KMS-11 (cell line): ENCODE measurements around the gene METTL22.

ENCODE experiments used
- H2AFZ ChIP-seq: fragments of 200-600 bp; sonication (generic); 2 replicates; pipeline ENCODE4 v1.6.1; 2016; ENCODE audit warnings: antibody characterized with exemption, mixed run types, low read depth
- H3K27ac ChIP-seq: fragments of 200-600 bp; sonication (generic); 2 replicates; pipeline ENCODE4 v1.6.1; 2016; ENCODE audit warnings: mild to moderate bottlenecking, mixed run types
- H3K27me3 ChIP-seq: fragments of 200-600 bp; sonication (generic); 2 replicates; pipeline ENCODE4 v1.6.1; 2017; ENCODE audit warnings: mild to moderate bottlenecking, low read depth, mixed run types, moderate library complexity; ENCODE audit not compliant: insufficient read depth
- H3K36me3 ChIP-seq: fragments of 200-600 bp; sonication (generic); 2 replicates; pipeline ENCODE4 v1.6.1; 2017; ENCODE audit warnings: mild to moderate bottlenecking, mixed run types; ENCODE audit not compliant: insufficient read depth
- H3K4me1 ChIP-seq: fragments of 200-600 bp; sonication (generic); 2 replicates; pipeline ENCODE4 v1.6.1; 2016; ENCODE audit warnings: mild to moderate bottlenecking, low read depth, mixed run types; ENCODE audit not compliant: poor library complexity, severe bottlenecking
- H3K4me2 ChIP-seq: fragments of 200-600 bp; sonication (generic); 2 replicates; pipeline ENCODE4 v1.7.0; 2016; ENCODE audit warnings: mild to moderate bottlenecking, mixed run types
- H3K4me3 ChIP-seq: fragments of 200-600 bp; sonication (generic); IDR thresholded peaks from 2 replicates; pipeline ENCODE4 v1.6.1; 2017; ENCODE audit warnings: low read depth, low read length, mixed read lengths; ENCODE audit not compliant: insufficient read depth
- H3K79me2 ChIP-seq: fragments of 200-600 bp; sonication (generic); 2 replicates; pipeline ENCODE4 v1.6.1; 2016; ENCODE audit warnings: low read depth, mixed run types; ENCODE audit not compliant: insufficient read depth
- H3K9ac ChIP-seq: fragments of 200-600 bp; sonication (generic); 2 replicates; pipeline ENCODE4 v1.6.1; 2016; ENCODE audit warnings: mild to moderate bottlenecking, mixed run types
- H4K20me1 ChIP-seq: fragments of 200-600 bp; sonication (generic); 2 replicates; pipeline ENCODE4 v1.6.1; 2016; ENCODE audit warnings: mild to moderate bottlenecking, mixed run types; ENCODE audit not compliant: insufficient read depth
- TF ChIP-seq, protein P1 (sequence below): fragments of 200-600 bp; sonication (generic); conservative IDR thresholded peaks from 2 replicates; pipeline ENCODE4 v1.6.1; 2017; ENCODE audit warnings: low read depth, mild to moderate bottlenecking, antibody characterized with exemption, low read length, moderate library complexity, mixed read lengths

Gene METTL22

DNA sequence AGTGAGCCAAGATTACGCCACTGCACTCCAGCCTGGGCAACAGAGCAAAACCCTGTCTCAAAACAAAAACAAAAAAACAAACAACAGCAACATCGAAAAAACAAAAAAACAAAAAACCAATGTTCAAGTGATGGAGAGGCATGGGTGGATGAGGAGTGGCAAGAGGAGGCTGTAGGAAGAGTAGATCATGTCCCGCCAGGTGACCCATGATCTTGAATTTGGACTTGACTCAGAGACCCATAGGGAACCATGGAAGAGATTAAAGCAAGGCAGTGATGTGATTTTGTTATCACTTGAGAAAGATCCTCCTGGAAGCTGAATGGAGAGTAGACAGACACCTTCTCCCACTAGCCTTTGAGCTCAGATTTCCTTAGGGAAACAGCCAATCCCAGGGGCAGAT, 64.1 kb downstream of the METTL22 start:
- no peaks in the 10 kb centered on the region for H3K79me2 ChIP-seq
- H3K27ac ChIP-seq = no peak overlapping the region
- no peaks in the 10 kb centered on the region for H3K36me3 ChIP-seq
- H3K4me3 ChIP-seq = no peak overlapping the region
- no peaks in the 10 kb centered on the region for H3K27me3 ChIP-seq
- no peaks in the 10 kb centered on the region for H3K4me1 ChIP-seq
- H2AFZ ChIP-seq = no peak overlapping the region
- H3K4me2 ChIP-seq = no peak overlapping the region
- TF ChIP-seq, protein P1, sequence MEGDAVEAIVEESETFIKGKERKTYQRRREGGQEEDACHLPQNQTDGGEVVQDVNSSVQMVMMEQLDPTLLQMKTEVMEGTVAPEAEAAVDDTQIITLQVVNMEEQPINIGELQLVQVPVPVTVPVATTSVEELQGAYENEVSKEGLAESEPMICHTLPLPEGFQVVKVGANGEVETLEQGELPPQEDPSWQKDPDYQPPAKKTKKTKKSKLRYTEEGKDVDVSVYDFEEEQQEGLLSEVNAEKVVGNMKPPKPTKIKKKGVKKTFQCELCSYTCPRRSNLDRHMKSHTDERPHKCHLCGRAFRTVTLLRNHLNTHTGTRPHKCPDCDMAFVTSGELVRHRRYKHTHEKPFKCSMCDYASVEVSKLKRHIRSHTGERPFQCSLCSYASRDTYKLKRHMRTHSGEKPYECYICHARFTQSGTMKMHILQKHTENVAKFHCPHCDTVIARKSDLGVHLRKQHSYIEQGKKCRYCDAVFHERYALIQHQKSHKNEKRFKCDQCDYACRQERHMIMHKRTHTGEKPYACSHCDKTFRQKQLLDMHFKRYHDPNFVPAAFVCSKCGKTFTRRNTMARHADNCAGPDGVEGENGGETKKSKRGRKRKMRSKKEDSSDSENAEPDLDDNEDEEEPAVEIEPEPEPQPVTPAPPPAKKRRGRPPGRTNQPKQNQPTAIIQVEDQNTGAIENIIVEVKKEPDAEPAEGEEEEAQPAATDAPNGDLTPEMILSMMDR = no peak
- H4K20me1 ChIP-seq = no peaks in the 10 kb centered on the region
- no peak overlapping the region for H3K9ac ChIP-seq

DNA sequence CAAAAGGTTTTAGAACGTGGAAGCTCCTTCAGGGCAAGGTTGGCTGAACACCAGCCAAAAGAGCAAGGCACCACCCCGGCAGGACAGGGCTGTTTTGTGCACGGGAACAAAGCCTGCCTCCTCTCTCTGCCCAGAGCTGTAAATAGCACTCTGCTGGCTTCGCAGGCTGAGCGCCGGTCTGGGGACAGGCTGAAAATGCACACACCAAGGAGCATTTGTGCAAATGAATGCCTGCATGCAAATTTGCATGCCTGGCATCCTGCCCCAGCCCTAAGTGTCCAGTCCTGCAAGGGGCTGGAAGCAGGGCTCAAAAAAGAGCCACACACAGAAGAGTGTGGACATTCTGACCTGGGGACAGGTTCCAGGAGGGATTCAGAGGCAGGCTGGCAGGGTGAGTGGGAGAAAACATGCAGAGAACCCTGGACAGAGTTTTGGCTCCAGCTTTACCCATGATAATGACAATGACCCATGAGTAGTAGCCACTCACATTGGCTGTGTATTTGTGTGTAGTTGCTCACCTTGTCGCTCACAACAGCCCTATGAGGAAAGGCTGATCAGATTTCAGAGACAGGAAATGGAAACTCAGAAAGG, 64.6 kb downstream of the METTL22 start:
- Histone ChIP-seq H3K4me2 (no peak overlapping the region), H3K4me3 (no peak overlapping the region), H3K27ac (no peak overlapping the region), H2AFZ (no peak overlapping the region), H3K36me3 (no peaks in the 10 kb centered on the region), H3K4me1 (no peaks in the 10 kb centered on the region), H3K79me2 (no peaks in the 10 kb centered on the region), H3K27me3 (no peaks in the 10 kb centered on the region), H3K9ac (no peak overlapping the region), H4K20me1 (no peaks in the 10 kb centered on the region)
- TF ChIP-seq, protein P1 = no peak

DNA sequence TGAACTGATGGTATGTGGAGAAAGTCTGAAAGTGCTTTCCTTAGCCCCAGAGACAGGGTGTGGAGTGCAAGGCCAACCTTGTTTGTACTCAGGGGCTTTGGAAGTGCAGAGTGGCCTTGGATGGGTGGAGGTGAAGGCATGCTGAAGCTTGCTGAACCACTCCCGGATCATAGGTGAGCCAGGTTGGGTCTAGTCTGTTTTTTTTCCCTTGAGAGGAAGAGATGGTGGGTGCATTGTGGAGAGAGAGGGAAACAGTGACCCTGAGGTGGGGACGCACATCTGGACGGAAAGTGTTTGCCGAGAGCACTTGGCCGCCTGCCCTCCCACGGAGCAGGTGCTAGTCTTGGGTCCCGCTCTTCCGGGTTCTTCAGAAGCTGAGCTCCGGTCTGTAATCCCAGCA, 65.4 kb downstream of the METTL22 start:
- H3K4me3 ChIP-seq = no peak overlapping the region
- H3K79me2 ChIP-seq = no peaks in the 10 kb centered on the region
- no peak overlapping the region for H2AFZ ChIP-seq
- H3K9ac ChIP-seq = no peak overlapping the region
- TF ChIP-seq, protein P1 = no peak
- no peaks in the 10 kb centered on the region for H3K27me3 ChIP-seq
- no peak overlapping the region for H3K27ac ChIP-seq
- no peaks in the 10 kb centered on the region for H3K36me3 ChIP-seq
- no peak overlapping the region for H3K4me2 ChIP-seq
- H3K4me1 ChIP-seq = no peaks in the 10 kb centered on the region
- no peaks in the 10 kb centered on the region for H4K20me1 ChIP-seq

DNA sequence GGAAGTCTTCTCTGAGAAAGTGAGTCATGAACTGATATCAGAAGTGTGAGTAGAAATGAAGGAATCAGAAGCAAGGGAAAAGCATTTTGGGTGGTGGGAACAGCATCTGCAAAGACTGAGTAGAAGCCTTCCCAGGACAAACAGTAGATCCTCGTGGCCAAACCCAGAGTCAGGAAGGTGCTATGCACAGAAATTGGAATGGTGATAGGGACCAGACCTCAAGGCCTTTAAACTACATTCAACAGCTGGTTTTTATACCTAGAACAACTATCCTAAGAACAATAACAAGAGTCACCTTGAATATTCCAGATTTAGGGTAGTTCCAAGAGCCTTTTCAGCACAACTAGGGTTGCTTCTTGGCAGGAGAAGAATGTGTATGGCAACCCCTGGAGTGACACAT, 68.2 kb downstream of the METTL22 start:
- Histone ChIP-seq H3K4me1 (no peaks in the 10 kb centered on the region), H3K79me2 (no peaks in the 10 kb centered on the region), H3K27ac (no peak overlapping the region), H3K4me3 (no peak overlapping the region), H3K4me2 (no peak overlapping the region), H3K9ac (no peak overlapping the region), H3K27me3 (no peaks in the 10 kb centered on the region), H2AFZ (no peak overlapping the region), H4K20me1 (no peaks in the 10 kb centered on the region), H3K36me3 (no peaks in the 10 kb centered on the region)
- TF ChIP-seq, protein P1 = no peak
